ENCODE results near the gene MAGEB6B.

The MAGEB6B gene

DNA sequence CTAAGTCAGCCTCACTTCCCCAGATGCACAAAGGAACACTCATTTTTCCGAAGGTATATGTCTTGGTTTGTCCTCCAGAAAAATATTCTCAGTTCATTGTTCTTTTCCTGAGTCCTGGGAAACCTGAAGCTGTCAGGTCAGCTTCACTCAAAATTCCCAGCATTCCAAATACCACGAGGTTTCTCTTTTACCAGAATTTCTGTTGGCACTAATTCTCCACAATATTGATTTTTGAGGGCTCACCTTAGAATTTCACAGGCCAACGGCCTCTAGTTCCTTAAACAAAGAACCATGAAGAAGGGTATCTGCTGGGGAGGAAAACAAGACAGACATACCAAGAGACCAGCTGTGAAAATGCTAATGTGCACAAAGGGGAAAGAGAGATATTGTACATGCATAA lies 47.6 kb downstream of the MAGEB6B start (continued):
- TF ChIP-seq, protein P1, sequence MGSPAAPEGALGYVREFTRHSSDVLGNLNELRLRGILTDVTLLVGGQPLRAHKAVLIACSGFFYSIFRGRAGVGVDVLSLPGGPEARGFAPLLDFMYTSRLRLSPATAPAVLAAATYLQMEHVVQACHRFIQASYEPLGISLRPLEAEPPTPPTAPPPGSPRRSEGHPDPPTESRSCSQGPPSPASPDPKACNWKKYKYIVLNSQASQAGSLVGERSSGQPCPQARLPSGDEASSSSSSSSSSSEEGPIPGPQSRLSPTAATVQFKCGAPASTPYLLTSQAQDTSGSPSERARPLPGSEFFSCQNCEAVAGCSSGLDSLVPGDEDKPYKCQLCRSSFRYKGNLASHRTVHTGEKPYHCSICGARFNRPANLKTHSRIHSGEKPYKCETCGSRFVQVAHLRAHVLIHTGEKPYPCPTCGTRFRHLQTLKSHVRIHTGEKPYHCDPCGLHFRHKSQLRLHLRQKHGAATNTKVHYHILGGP (tag by site-specific recombination; IDR thresholded peaks at IDR 0.05): no peak
- no peak for TF ChIP-seq ZNF624 (tag by site-specific recombination; IDR thresholded peaks at IDR 0.05)
- TF ChIP-seq ZNF169 (tag by site-specific recombination; IDR thresholded peaks at IDR 0.05): no peak
- TF ChIP-seq ZSCAN30 (tag by site-specific recombination; IDR thresholded peaks at IDR 0.05): no peak
